ENCODE data around the gene POU3F1. TPM values are rescaled to one million over a fixed set of nuclear protein-coding genes. Genes with fewer than 3 reads are reported as not detected.

Gene POU3F1
- total RNA-seq, 1 experiment from 2014 or later, result 5.8 TPM

- H3K36me3 Mint-ChIP-seq (ENCODE audit: insufficient read depth in 1 of 3, low read depth in 3 of 3), result peaks cover 16 to 38% (median 28%) of the 10 kb centered on the region in 3 experiments
- H3K4me3 Mint-ChIP-seq, result no peak overlapping the region
- H3T11ph ChIP-seq (ENCODE audit: low read length), result no peak overlapping the region
- H3K4ac ChIP-seq (ENCODE audit: low read depth, low read length), result no peak overlapping the region
- no peak overlapping the region for H2BK20ac ChIP-seq (ENCODE audit: low read depth, low read length, poor library complexity, severe bottlenecking)
- no peak overlapping the region for H3K18ac ChIP-seq (ENCODE audit: insufficient read length, low read depth, low read length)
- H3K4me1 Mint-ChIP-seq, result peaks cover 20 to 43% of the 10 kb centered on the region in 2 experiments
- peaks cover 17% of the 10 kb centered on the region for H3K27me3 Mint-ChIP-seq (ENCODE audit: low read depth)
- no peaks in the 10 kb centered on the region for H3K23me2 ChIP-seq (ENCODE audit: insufficient read length, low read depth, low read length, poor library complexity, severe bottlenecking)
- no peak overlapping the region for H2BK12ac ChIP-seq (ENCODE audit: insufficient read length, low read depth, low read length)
- no peak overlapping the region for H3K14ac ChIP-seq (ENCODE audit: insufficient read depth, low read length)
- TF ChIP-seq CTCF (conservative IDR thresholded peaks at IDR 0.05), result no peak
- 0 out of 2 replicates have a peak, but pooled peaks cover 1% of the 10 kb centered on the region for H3K4me1 ChIP-seq (ENCODE audit: insufficient read depth, low read length)
- H3K9me3 ChIP-seq (ENCODE audit: control insufficient read depth, low read depth, low read length), result no peaks in the 10 kb centered on the region
- no peak overlapping the region for H2BK5ac ChIP-seq (ENCODE audit: insufficient read length, low read length)
- no peaks in the 10 kb centered on the region for H3K79me1 ChIP-seq (ENCODE audit: insufficient read depth, low read depth, low read length, poor library complexity, severe bottlenecking)
- H2BK120ac ChIP-seq (ENCODE audit: low read depth, low read length, poor library complexity, severe bottlenecking), result no peak overlapping the region
- H3K4me2 ChIP-seq (ENCODE audit: insufficient read depth, insufficient read length, low read length), result no peak overlapping the region
- no peak for DNase-seq
- WGBS (ENCODE audit: extremely low coverage, insufficient read length, low lambda C conversion rate), result no CpG with 5 or more reads among the region's 10 CpGs
- H3K27ac Mint-ChIP-seq, result no peak overlapping the region
- no peak overlapping the region for H2BK15ac ChIP-seq (ENCODE audit: low read depth, low read length)
- H2AK5ac ChIP-seq (ENCODE audit: insufficient read length, low read length), result no peak overlapping the region
- no peak overlapping the region for H3K56ac ChIP-seq (ENCODE audit: insufficient read length, low read depth, low read length)
- no peaks in the 10 kb centered on the region; the same call in 1 of the 2 replicates for H3K79me2 ChIP-seq (ENCODE audit: insufficient read depth, low read length)
- H4K20me1 ChIP-seq (ENCODE audit: control insufficient read depth, insufficient read depth, insufficient read length), result no peaks in the 10 kb centered on the region
- no peak overlapping the region for H3K27ac ChIP-seq (ENCODE audit: insufficient read length, low read depth, low read length)
- H3K27me3 ChIP-seq (ENCODE audit: insufficient read depth, low read length), result no peaks in the 10 kb centered on the region; the same call in 1 of the 2 replicates
- no peak overlapping the region for H4K5ac ChIP-seq (ENCODE audit: insufficient read length, low read depth, low read length)
- no peak overlapping the region for H4K8ac ChIP-seq (replicated peaks; ENCODE audit: insufficient read length, low read depth, low read length)
- no peak overlapping the region for H3K23ac ChIP-seq (ENCODE audit: insufficient read length, low read depth, low read length)
- H2AFZ ChIP-seq (ENCODE audit: low read length), result no peak overlapping the region
- peaks cover 0 to 6% of the 10 kb centered on the region in 2 experiments; a peak in 2 of 5 replicates for H3K9me3 Mint-ChIP-seq
- H4K91ac ChIP-seq (ENCODE audit: insufficient read length, low read depth, low read length), result no peak overlapping the region
- no peak overlapping the region for H3K9ac ChIP-seq (ENCODE audit: extremely low read depth, insufficient read length, low read length)
These were observed 7.7 kb downstream of the POU3F1 start for GRCh38 chr1:38038861-38039260.

Data from H9 (cell line).